Measurements from ENCODE around the gene BMPR1B.
"Not testable (repeated sequence)": the region's sequence is repeated elsewhere in the genome, so short reads cannot be mapped to it uniquely, and the experiment has no call there.

Gene BMPR1B

DNA sequence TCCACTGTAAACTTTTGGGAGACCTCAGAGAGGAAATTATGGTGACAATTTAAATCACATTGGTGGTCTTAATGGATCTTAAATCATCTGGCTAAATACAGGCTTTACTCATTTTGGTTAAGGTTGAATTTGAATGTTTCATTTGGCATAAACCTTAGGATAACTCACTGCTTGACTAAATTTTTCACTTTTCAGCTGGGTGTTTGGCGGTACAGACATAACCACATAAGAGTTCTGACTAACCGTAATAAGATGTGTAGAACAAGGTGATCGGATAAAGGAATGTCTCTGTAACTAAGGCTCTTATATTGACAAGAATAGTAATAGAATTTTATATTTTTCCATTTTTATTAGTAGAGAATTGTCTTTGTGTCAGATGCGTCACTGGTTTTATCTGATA, 281.0 kb downstream of the BMPR1B start:
- DNase-seq (ENCODE audit: low spot score) = no peak

DNA sequence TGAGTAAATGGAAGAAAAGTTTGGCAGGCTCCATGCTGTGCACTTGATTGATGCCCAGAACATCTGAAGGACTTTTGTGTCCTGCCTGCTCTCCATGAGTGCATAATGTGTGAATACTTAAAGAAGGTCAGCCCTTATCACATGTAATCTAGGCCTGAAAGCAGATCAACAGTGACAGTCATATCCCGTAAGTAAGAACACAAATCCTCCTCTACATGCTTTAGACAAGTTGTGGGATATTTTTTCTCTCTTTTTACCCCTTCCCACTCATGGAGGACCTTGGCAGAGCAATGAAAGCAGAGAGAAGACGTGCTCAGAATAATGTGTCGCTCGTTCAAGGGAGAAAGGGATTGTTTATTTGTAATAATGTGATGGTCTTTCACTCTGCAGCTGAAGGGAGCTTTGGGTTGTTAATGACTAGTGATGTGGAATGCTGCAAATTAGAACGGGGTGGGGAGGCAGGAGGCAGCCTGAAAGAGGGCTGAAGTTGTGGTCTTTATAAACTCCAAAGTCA, 286.6 kb downstream of the BMPR1B start:
- DNase-seq (ENCODE audit: low spot score) = peak; percentile 4

DNA sequence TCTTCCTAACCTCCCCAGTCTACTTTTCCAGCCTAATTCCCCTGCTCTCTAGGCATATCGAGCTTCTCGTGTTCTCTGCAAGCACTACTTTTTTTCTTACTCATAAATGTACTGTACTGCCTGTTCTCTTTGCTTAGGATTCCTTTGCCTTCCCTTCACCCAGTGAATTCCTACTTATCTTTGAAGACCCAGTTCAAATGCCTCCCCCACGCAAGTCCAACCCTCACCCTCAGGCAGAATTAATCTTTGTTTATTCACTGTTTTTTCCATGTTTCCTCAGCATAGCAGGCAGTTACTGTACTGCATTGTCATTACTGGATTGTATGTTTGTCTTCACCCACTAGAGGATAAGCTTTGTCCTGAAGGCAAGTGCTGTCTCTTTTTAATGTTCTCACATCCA, 287.7 kb downstream of the BMPR1B start:
- DNase-seq (ENCODE audit: low spot score) = no peak

DNA sequence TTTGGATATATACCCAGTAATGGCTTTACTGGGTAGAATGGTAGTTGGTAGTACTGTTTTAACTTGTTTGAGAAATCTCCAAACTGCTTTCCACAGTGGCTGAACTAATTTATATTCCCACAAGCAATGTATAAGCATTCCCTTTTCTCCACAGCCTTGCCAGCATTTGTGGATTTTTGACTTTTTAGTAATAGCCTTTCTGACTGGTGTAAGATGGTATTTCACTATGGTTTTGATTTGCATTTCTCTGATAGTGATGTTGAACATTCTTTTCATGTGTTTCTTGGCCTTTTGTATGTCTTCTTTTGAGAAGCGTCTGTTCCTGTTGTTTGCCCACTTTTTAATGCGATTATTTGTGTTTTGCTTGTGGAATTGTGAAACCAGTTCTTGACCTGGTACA, 290.5 kb downstream of the BMPR1B start:
- DNase-seq (ENCODE audit: low spot score) = no peak

DNA sequence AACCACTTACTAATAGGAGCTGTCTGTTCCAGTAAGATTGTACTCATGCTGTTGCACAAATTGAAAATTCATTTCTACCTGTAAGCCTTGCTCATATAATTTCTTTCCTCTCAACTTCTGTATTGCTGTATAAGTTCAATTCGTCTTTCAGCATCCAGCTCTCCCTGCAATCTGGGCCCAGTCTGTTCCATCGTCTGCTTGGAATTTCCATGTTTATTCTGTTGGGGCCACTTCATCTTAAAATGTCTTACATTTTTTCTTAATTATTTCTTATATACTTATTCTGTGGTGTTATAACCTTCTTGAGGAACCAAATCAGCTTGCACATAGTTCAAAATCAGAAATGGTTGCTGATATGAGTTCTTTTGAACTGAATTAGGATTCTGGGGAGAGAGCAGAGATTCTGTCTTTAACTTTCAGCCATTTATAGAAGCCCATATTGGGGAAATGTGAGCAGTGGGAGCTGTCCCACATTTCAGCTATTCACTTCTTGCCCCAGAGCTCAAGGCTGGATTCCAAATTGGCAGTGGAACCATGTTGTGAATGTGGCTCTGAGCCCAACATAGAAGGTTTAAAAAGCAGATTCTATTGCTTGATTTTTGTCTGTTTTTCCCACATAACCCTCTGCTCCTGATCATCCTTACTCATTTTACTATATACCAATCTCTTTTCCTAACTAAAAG, 291.9 kb downstream of the BMPR1B start:
- no peak for DNase-seq (ENCODE audit: low spot score)

DNA sequence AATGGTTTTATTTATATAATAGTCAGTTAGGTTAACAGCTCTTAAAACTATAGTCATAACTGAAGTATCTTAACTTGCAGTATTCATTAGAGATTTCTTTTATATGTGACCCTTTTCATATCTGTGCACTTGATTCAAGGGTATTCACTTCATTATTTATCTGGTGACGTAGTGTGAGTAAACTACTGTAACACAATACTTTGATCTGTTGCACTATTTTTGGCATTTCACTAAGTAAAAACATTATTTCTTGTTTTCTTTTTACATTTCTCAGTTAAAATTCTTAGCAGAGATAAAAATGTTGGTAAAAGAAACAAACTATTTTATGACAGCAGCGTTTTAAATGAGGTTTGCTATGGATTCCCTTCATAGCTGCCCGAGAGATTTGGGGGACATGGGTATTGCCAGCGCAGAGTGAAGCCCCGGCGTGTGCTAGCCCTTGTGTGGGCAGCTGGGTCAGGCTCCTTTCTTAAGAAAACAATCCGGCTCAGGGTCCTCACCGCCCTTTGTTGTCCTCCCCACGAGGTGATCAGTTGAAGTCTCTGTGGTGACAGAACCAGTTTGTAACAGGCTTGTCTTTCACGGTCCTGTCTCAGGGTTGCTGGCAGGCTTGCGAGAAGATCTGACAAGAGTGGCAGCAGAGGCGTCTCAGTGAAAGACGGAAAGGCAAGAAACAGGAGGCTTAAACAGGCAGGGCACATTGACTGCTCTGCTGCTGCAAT, 293.4 kb downstream of the BMPR1B start:
- DNase-seq (ENCODE audit: low spot score) = no peak

DNA sequence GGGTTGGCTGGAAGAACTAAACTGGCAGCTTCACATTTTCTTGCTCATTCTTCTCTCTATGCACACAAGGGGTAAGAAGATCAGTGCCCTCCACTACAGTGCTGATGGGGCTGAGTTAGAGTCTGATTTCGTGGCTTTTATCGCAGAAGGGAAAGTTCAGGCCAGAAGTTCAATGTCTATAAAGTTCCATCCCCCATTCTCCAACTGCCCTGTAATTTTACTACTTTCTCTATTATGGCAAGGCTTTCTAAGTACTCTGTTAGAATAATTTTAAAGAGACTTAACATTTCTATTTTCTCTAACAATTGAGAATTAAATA, 293.9 kb downstream of the BMPR1B start:
- DNase-seq (ENCODE audit: low spot score) = no peak

DNA sequence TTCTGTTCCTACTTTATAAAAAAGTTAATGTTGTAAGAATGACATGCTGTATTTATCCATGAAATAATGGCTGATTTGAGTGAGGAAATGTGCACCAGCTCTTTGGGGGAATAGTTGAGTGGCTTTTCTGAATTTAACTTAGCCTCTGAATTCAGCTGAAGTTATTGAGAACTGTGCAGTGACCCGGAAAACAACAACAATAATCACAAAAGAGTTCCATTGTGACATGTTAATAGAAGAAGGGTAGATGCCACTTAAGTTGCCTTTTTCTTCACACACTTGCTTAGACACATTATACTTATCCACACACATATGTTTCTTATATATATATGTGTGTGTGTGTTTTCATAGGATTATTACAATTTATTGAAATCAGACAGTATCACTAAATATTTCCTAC, 301.2 kb downstream of the BMPR1B start:
- DNase-seq (ENCODE audit: low spot score) = no peak

DNA sequence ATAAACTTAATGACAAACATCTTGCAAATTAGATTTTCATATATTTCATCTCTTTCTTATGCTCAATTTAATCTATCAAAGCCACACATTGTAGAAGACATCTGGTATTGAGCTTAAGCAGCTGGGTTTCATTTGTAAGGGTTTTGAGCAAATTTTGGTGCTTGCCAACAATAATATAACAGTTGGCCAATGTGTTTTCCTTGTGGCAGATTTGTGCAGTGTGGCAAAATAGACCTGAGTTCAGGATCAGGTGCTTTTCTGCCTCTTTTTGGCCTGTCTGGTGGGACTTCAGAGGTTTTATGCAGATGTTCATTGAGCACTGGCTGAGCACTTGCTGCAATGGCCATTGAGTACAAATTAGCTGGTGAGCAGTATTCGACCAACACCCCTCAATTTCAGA, 301.9 kb downstream of the BMPR1B start:
- no peak for DNase-seq (ENCODE audit: low spot score)

DNA sequence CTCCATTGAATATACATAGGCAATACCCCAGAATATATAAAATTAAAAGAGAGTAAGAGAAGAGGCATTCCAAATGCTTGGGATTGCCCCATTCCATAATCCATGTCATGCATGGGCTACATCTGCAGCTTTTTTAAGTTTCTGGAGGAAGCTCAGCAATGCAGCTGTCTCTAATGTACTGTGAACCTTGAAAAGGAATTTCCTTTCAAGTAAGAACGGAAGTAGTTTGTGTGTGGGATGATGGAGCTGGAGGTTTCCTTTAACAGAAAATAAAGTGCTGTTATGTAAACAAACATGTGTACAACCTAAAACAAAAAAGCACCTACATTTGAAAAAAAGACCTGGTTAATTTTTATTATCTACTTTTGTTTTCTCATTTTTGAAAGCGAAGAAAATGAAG, 303.5 kb downstream of the BMPR1B start:
- DNase-seq (ENCODE audit: low spot score) = no peak

DNA sequence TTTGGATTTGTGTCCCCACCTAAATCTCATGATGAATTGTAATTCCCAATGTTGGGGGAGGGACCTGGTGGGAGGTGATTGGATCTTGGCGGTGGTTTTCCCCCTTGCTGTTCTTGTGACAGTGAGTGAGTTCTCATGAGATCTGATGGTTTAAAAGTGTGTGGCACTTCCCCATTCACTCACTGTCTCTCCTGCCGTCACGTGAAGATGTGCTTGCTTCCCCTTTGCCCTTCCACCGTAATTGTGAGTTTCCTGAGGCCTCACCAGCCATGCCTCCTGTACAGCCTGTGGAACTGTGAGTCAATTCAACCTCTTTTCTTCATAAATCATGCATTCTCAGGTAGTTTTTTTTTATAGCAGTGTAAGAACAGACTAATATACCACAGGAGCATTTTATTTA, 304.0 kb downstream of the BMPR1B start:
- not testable (repeated sequence) for DNase-seq (ENCODE audit: low spot score)

DNA sequence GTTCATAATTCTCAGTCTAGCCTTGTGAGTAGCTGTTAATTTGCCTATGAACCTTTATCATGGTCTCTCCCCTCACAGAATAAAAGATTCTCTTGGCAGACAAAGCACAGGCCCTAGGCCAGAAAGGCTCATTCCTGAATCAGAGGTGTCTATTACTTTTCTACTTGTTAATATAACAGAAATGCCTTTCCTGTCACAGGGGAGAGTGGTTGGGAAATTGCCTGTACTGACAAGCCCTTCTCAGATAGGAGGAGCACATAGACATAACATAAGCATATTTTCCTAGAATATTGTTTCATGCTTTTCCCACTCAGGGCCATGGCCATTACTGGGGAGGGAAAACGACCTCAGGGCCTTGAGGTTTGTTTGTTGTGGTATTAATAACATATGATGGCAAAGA, 308.3 kb downstream of the BMPR1B start:
- no peak for DNase-seq (ENCODE audit: low spot score)

DNA sequence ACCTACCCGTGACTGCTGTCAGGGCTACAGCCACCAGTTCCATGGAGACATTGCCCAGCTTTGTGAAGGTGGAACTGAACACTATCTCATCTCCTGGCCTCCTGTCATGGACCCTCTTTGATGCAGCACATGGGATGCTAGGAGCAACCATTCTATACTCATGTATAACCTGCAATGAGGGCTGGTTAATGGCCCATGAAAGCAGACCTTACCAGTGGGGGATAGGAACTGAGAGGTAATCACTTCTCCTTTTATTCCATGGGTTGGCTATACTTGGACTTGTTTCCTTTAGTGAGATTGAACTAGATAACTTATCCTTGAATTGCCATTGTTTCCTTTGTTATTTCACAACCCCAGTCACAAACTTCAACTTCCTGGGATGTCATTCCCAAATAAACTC, 310.6 kb downstream of the BMPR1B start:
- no peak for DNase-seq (ENCODE audit: low spot score)

DNA sequence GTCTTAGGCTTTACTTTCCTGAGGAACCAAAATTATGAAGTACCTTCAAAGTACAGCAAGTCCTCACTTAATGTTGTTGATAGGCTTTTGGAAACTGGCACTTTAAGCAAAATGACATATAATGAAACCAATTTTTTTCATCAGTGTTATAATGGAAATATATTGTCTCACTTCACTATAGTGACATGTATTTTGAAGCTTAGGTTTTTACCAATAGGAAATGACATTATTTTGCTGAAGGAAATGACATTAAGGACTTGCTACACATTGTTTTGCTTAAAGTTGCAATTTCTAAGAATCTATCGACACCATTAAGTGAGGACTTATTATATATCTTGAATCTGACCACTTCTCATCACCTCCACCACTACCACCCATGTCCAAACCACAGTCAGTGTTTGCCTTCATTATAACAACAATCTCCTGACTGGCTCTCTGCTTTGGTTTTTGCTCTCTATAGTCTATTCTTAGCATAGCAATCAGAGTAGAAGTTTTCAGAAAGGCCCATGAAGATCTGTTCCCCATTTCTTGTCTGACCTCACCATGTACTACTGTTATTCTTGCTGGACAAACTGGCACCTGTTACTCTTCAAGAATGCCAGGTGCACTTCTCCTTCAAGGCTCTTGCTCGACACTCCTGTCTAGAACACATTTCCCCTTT, 311.2 kb downstream of the BMPR1B start:
- DNase-seq (ENCODE audit: low spot score) = no peak

DNA sequence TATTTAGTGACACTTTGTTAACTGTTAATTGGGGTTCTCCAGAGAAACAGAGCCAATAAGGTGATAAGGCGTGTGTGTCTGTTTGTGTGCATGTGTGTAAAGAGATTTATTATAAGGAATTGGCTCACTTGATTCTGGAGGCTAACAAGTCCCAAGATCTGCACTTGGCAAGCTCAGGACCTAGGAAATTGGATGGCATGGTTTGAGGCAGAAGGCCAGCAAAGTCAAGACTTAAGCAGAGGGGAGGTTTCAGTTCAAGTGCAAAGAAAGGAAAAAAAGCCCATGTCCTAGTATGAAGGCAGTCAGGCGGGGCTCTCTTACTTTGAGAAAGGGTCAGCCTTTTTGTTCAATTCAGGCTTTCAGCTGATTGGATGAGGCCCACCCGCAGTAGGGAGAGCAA, 314.1 kb downstream of the BMPR1B start:
- DNase-seq (ENCODE audit: low spot score) = no peak

DNA sequence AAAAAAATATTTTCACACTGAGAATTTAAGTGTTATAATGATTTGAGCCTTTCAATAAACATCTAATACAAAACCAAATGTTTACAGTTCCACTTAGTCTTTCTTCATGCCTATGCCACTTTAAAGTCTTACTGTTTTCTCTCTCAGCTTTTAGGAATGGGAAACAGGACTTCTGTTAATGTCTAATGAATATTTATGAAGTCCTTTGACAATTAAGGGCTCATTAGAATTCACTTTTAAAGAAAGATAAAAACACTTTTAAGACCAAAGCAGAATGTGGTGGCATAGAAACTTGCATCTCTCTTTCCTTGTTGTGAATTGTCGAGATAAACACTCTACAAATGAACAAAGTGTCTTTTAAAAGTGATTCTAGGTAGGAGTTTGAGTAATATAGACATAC, 315.9 kb downstream of the BMPR1B start:
- DNase-seq (ENCODE audit: low spot score) = no peak

DNA sequence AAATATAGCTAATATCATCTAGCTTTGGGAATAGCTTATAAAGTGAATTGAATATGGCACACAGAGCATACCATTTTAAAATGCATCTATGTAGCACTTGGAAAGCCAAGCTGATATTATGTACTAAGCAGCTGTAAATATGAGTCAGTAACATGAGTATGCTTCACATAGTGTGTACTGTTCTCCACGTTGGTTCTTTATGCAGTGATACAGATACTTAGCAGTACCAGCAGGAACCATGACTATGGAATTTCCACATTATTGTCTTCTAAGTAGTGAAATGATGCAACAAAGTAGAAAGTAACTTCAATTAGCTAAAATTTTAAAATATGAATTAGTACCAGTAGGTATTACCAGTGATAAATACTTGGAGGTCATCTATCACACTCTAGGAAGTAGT, 320.1 kb downstream of the BMPR1B start:
- DNase-seq (ENCODE audit: low spot score) = no peak

DNA sequence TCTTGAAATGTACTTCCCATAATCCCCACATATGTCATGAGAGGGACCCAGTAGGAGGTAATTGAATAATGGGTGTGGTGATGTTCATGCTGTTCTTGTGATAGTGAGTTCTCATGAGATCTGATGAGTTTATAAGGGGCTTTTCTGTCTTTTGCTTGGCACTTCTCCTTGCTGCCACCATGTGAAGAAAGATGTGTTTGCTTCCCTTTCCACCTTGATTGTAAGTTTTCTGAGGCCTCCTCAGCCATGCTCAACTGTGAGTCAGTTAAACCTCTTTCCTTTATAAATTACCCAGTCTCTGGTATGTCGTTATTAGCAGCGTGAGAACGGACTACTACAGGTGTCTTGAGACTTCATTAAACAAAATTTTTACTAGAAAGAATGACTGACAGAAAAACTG, 323.2 kb downstream of the BMPR1B start:
- DNase-seq (ENCODE audit: low spot score) = no peak

DNA sequence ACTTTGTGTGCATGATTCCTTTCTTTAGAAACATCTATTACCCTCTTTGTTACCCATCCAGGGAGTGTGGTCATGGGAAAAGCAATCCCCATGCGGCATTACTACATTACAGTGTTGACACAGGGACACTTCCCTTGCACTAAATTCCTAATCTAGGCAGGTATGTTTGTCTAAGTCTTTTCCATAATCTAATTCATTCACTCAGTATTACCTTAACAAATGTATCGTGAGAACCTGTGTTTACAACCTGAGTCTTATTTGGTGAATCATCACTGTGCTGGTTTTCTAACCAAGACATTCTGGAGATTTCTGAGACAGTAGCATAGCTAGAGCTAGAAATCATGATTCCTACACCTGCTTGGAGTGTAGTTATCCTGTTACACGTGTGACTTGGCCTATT, 326.8 kb downstream of the BMPR1B start:
- no peak for DNase-seq (ENCODE audit: low spot score)

DNA sequence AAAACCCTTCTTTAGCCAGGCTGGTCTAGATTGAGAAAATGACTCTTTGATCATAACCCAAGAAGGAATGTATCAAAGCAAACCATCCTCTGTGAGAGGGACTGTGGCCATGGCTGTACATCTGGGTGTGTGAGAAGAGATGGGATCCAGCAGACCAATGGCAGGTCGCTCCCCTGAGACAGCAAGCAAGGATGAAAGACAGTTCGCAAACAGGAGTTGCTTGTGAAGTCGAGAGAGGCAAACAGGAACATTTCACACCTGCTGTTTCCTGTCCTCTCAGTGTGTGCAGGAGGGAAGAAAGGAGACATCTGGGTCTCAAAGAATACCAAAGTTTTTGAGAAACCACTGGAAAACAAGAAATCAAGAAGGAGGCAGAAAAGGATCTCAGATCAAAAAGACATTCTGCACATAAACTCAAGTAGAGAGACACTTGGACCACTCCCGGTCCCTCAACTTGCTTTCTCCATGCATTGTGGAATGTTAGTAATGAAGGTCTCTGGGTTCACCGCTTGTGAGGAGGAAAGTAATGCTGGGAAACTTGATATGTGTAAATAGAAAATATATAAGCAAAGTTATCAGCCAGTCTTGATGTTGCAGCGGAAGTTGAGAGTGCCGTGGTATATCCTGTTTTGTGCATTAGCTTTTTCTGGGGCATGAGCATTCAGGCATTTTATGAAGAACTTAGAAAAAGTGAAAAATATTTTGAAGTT, 327.5 kb downstream of the BMPR1B start:
- no peak for DNase-seq (ENCODE audit: low spot score)

DNA sequence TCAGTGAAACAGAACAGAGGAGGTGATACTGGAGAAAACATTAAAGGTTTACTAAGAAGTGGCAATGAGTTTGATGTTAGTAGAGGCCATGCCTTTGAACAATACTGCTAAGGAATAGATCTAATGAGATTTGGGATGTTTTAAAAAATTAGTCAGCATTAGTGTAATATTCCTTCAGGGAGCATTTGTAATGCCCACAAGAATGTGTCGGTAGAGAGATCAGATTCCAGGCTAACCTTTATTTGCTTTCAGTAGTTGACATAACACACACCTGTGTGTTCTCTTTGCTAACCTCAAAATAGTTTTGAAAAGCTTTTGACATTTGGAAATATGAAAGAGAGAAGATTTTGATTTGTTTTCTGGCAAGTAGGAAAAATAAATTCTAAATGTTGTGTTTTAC, 328.8 kb downstream of the BMPR1B start:
- no peak for DNase-seq (ENCODE audit: low spot score)

Measured in SK-N-DZ (cell line).